Progenitor cell of endocrine pancreas (in vitro differentiated cells): ENCODE measurements around the gene ANKRD6. TPM values are rescaled to one million over a fixed set of nuclear protein-coding genes. Genes with fewer than 3 reads are reported as not detected.
"Not testable (repeated sequence)": the region's sequence is repeated elsewhere in the genome, so short reads cannot be mapped to it uniquely, and the experiment has no call there.

ENCODE experiments used
- DNase-seq: peaks from one replicate; pipeline ENCODE4 v3.0.0; 2021; ENCODE audit warnings: low spot score; ENCODE audit not compliant: unreplicated experiment
- H3K27ac Mint-ChIP-seq: 2 replicates; pipeline ENCODE4 v1.8.0; 2021; ENCODE audit warnings: mild to moderate bottlenecking, moderate library complexity, mixed read lengths
- H3K27me3 Mint-ChIP-seq: 2 replicates; pipeline ENCODE4 v1.8.0; 2021; ENCODE audit warnings: mixed read lengths
- H3K36me3 Mint-ChIP-seq: 2 replicates; pipeline ENCODE4 v1.8.0; 2022; ENCODE audit warnings: mixed read lengths; ENCODE audit not compliant: insufficient read depth
- H3K4me1 Mint-ChIP-seq: 2 replicates; pipeline ENCODE4 v1.8.0; 2021; ENCODE audit warnings: low read depth, mixed read lengths
- H3K4me3 Mint-ChIP-seq: 2 replicates; pipeline ENCODE4 v1.8.0; 2021; ENCODE audit warnings: low read depth, mild to moderate bottlenecking, moderate library complexity, mixed read lengths
- H3K9me3 Mint-ChIP-seq: 2 replicates; pipeline ENCODE4 v1.8.0; 2021; ENCODE audit warnings: low read depth, mixed read lengths
- CTCF ChIP-seq: fragments of 200-600 bp; sonication (generic); IDR thresholded peaks from one replicate; pipeline ENCODE4 v1.5.0; 2021; ENCODE audit warnings: antibody characterized with exemption, mild to moderate bottlenecking; ENCODE audit not compliant: unreplicated experiment
- total RNA-seq: library from RNA; stranded (reverse); gene quantifications from 2 replicates; pipeline ENCODE4 v1.2.1, GENCODE V29; 2021

ANKRD6 gene
- total RNA-seq, 1 donor from 2014 or later: 32.4 TPM

GRCh38 chr6:89388846-89389245 is 44.1 kb upstream of the ANKRD6 start:
- DNase-seq: no peak
- no peaks in the 10 kb centered on the region for H3K36me3 Mint-ChIP-seq
- no peak overlapping the region for H3K4me3 Mint-ChIP-seq
- H3K27ac Mint-ChIP-seq: no peak overlapping the region
- H3K4me1 Mint-ChIP-seq: no peaks in the 10 kb centered on the region
- peaks cover 8% of the 10 kb centered on the region for H3K9me3 Mint-ChIP-seq
- H3K27me3 Mint-ChIP-seq: no peaks in the 10 kb centered on the region
- TF ChIP-seq CTCF: no peak

GRCh38 chr6:89392823-89393222 is 40.1 kb upstream of the ANKRD6 start:
- no peak for TF ChIP-seq CTCF
- no peak for DNase-seq
- H3K9me3 Mint-ChIP-seq: peaks cover 9% of the 10 kb centered on the region
- H3K36me3 Mint-ChIP-seq: no peaks in the 10 kb centered on the region
- no peak overlapping the region for H3K27ac Mint-ChIP-seq
- no peak overlapping the region for H3K4me3 Mint-ChIP-seq
- H3K4me1 Mint-ChIP-seq: no peaks in the 10 kb centered on the region
- H3K27me3 Mint-ChIP-seq: no peaks in the 10 kb centered on the region

GRCh38 chr6:89393659-89394058 is 39.3 kb upstream of the ANKRD6 start:
- Mint-ChIP-seq H3K9me3 (peaks cover 9% of the 10 kb centered on the region), H3K27ac (no peak overlapping the region), H3K4me1 (no peaks in the 10 kb centered on the region), H3K4me3 (no peak overlapping the region), H3K27me3 (no peaks in the 10 kb centered on the region), H3K36me3 (no peaks in the 10 kb centered on the region)
- TF ChIP-seq CTCF: no peak
- no peak for DNase-seq

GRCh38 chr6:89397884-89398283 is 35.1 kb upstream of the ANKRD6 start:
- H3K36me3 Mint-ChIP-seq, H3K9me3 Mint-ChIP-seq, DNase-seq, H3K4me1 Mint-ChIP-seq, H3K4me3 Mint-ChIP-seq, H3K27ac Mint-ChIP-seq, H3K27me3 Mint-ChIP-seq: not testable (repeated sequence)

GRCh38 chr6:89398762-89399525 is 34.0 kb upstream of the ANKRD6 start:
- H3K4me1 Mint-ChIP-seq: peaks cover 5% of the 10 kb centered on the region
- no peaks in the 10 kb centered on the region for H3K9me3 Mint-ChIP-seq
- TF ChIP-seq CTCF: no peak
- no peaks in the 10 kb centered on the region for H3K36me3 Mint-ChIP-seq
- no peak overlapping the region for H3K27ac Mint-ChIP-seq
- H3K4me3 Mint-ChIP-seq: no peak overlapping the region
- H3K27me3 Mint-ChIP-seq: no peaks in the 10 kb centered on the region
- no peak for DNase-seq

GRCh38 chr6:89400050-89400449 is 32.9 kb upstream of the ANKRD6 start:
- Mint-ChIP-seq H3K4me1 (peaks cover 5% of the 10 kb centered on the region), H3K9me3 (no peaks in the 10 kb centered on the region), H3K27me3 (peaks cover 6% of the 10 kb centered on the region), H3K4me3 (no peak overlapping the region), H3K27ac (no peak overlapping the region), H3K36me3 (no peaks in the 10 kb centered on the region)
- no peak for DNase-seq
- no peak for TF ChIP-seq CTCF
